ENCODE measurements around the gene ENDOV. TPM values are rescaled to one million over a fixed set of nuclear protein-coding genes. Genes with fewer than 3 reads are reported as not detected.

ENDOV gene
- total RNA-seq, 1 experiment from 2014 or later = 10.4 TPM

- Histone ChIP-seq H3K27ac (no peak overlapping the region), H3K4me3 (no peak overlapping the region), H3K36me3 (peaks cover 7% of the 10 kb centered on the region; the same call in 1 of the 2 replicates), H3K9me3 (replicated peaks) (no peaks in the 10 kb centered on the region), H3K27me3 (no peaks in the 10 kb centered on the region), H3K4me1 (no peaks in the 10 kb centered on the region; the same call in 1 of the 2 replicates)
- no peak for DNase-seq
Measured at GRCh38 chr17:80416260-80416939, 1.4 kb downstream of the ENDOV start.

GRCh38 chr17:80416940-80417293 is 1.9 kb downstream of the ENDOV start:
- Histone ChIP-seq H3K36me3 (peaks cover 7% of the 10 kb centered on the region; the same call in 1 of the 2 replicates), H3K4me3 (no peak overlapping the region), H3K9me3 (replicated peaks) (no peaks in the 10 kb centered on the region), H3K4me1 (no peaks in the 10 kb centered on the region; the same call in 1 of the 2 replicates), H3K27me3 (no peaks in the 10 kb centered on the region), H3K27ac (no peak overlapping the region)
- no peak for DNase-seq

- peaks cover 7% of the 10 kb centered on the region; the same call in 1 of the 2 replicates for H3K36me3 ChIP-seq
- no peak for DNase-seq
- H3K27ac ChIP-seq = no peak overlapping the region
- H3K4me1 ChIP-seq = no peaks in the 10 kb centered on the region; the same call in 1 of the 2 replicates
- H3K4me3 ChIP-seq = no peak overlapping the region
- no peaks in the 10 kb centered on the region for H3K27me3 ChIP-seq
- no peaks in the 10 kb centered on the region for H3K9me3 ChIP-seq (replicated peaks)
Measured at GRCh38 chr17:80418589-80418988, 3.6 kb downstream of the ENDOV start.

- DNase-seq = no peak
- Histone ChIP-seq H3K27me3 (no peaks in the 10 kb centered on the region), H3K4me3 (no peak overlapping the region), H3K9me3 (replicated peaks) (no peaks in the 10 kb centered on the region), H3K4me1 (no peaks in the 10 kb centered on the region; the same call in 1 of the 2 replicates), H3K36me3 (peaks cover 7% of the 10 kb centered on the region; the same call in 1 of the 2 replicates), H3K27ac (no peak overlapping the region)
Measured at GRCh38 chr17:80419255-80419654, 4.3 kb downstream of the ENDOV start.

- no peaks in the 10 kb centered on the region for H3K9me3 ChIP-seq (replicated peaks)
- DNase-seq = no peak
- no peak overlapping the region for H3K4me3 ChIP-seq
- H3K27me3 ChIP-seq = 0 out of 2 replicates have a peak, but pooled peaks cover under 1% of the 10 kb centered on the region
- H3K36me3 ChIP-seq = peaks cover 7% of the 10 kb centered on the region; the same call in 1 of the 2 replicates
- no peaks in the 10 kb centered on the region for H3K4me1 ChIP-seq
- no peak overlapping the region for H3K27ac ChIP-seq
Measured at GRCh38 chr17:80421381-80422090, 6.6 kb downstream of the ENDOV start.

- 0 out of 2 replicates have a peak, but pooled peaks cover 3% of the 10 kb centered on the region for H3K27me3 ChIP-seq
- no peak overlapping the region for H3K4me3 ChIP-seq
- no peaks in the 10 kb centered on the region for H3K4me1 ChIP-seq
- H3K36me3 ChIP-seq = peaks cover 7% of the 10 kb centered on the region; the same call in 1 of the 2 replicates
- DNase-seq = no peak
- H3K9me3 ChIP-seq (replicated peaks) = no peaks in the 10 kb centered on the region
- no peak overlapping the region for H3K27ac ChIP-seq
Measured at GRCh38 chr17:80422276-80422675, 7.3 kb downstream of the ENDOV start.

GRCh38 chr17:80422981-80423380 is 8.0 kb downstream of the ENDOV start:
- no peak for DNase-seq
- Histone ChIP-seq H3K4me3 (no peak overlapping the region), H3K9me3 (replicated peaks) (no peaks in the 10 kb centered on the region), H3K4me1 (no peaks in the 10 kb centered on the region), H3K36me3 (0 out of 2 replicates have a peak, but pooled peaks cover under 1% of the 10 kb centered on the region), H3K27ac (no peak overlapping the region), H3K27me3 (0 out of 2 replicates have a peak, but pooled peaks cover 3% of the 10 kb centered on the region)

GRCh38 chr17:80423536-80424225 is 8.7 kb downstream of the ENDOV start:
- DNase-seq = no peak

GRCh38 chr17:80424261-80424660 is 9.3 kb downstream of the ENDOV start:
- no peak overlapping the region for H3K27ac ChIP-seq
- H3K27me3 ChIP-seq = peaks cover 3% of the 10 kb centered on the region; the same call in 1 of the 2 replicates
- no peaks in the 10 kb centered on the region for H3K4me1 ChIP-seq
- H3K9me3 ChIP-seq (replicated peaks) = no peaks in the 10 kb centered on the region
- no peak overlapping the region for H3K4me3 ChIP-seq
- H3K36me3 ChIP-seq = no peaks in the 10 kb centered on the region
- DNase-seq = no peak

More at GRCh38 chr17:80423536-80424225, 8.7 kb downstream of the ENDOV start:
- Histone ChIP-seq H3K27me3 (peaks cover 3% of the 10 kb centered on the region; the same call in 1 of the 2 replicates), H3K27ac (no peak overlapping the region), H3K36me3 (no peaks in the 10 kb centered on the region), H3K4me3 (no peak overlapping the region), H3K9me3 (replicated peaks) (no peaks in the 10 kb centered on the region), H3K4me1 (no peaks in the 10 kb centered on the region)

- Histone ChIP-seq H3K4me1 (no peaks in the 10 kb centered on the region), H3K36me3 (no peaks in the 10 kb centered on the region), H3K9me3 (replicated peaks) (no peaks in the 10 kb centered on the region), H3K27me3 (peaks cover 3% of the 10 kb centered on the region; the same call in 1 of the 2 replicates), H3K4me3 (no peak overlapping the region), H3K27ac (no peak overlapping the region)
- DNase-seq = peak; percentile 56 to 72
Measured at GRCh38 chr17:80424878-80425765, 10.2 kb downstream of the ENDOV start.

GRCh38 chr17:80425835-80426426 is 11.0 kb downstream of the ENDOV start:
- Histone ChIP-seq H3K9me3 (replicated peaks) (no peaks in the 10 kb centered on the region), H3K27ac (no peak overlapping the region), H3K27me3 (peaks cover 3% of the 10 kb centered on the region; the same call in 1 of the 2 replicates), H3K4me1 (no peaks in the 10 kb centered on the region), H3K4me3 (no peak overlapping the region), H3K36me3 (no peaks in the 10 kb centered on the region)
- no peak for DNase-seq

GRCh38 chr17:80426671-80427326 is 11.8 kb downstream of the ENDOV start:
- Histone ChIP-seq H3K4me1 (no peaks in the 10 kb centered on the region), H3K27me3 (peaks cover 3% of the 10 kb centered on the region; the same call in 1 of the 2 replicates), H3K9me3 (replicated peaks) (no peaks in the 10 kb centered on the region), H3K27ac (no peak overlapping the region), H3K36me3 (no peaks in the 10 kb centered on the region), H3K4me3 (no peak overlapping the region)
- DNase-seq = peak; percentile 88 to 95

Measured in SJCRH30 (cell line).